ENCODE measurements around the gene WDR64. TPM values are rescaled to one million over a fixed set of nuclear protein-coding genes. Genes with fewer than 3 reads are reported as not detected.

The WDR64 gene
- total RNA-seq, 1 donor from 2014 or later = 0.07 TPM

- H3K4me3 Mint-ChIP-seq (ENCODE audit: low read depth) = no peak overlapping the region
- no peak overlapping the region for H3K27ac Mint-ChIP-seq
- no peak for DNase-seq (ENCODE audit: low spot score, unreplicated experiment)
- no peaks in the 10 kb centered on the region for H3K4me1 Mint-ChIP-seq (ENCODE audit: low read depth)
- H3K27me3 Mint-ChIP-seq = peaks cover 13% of the 10 kb centered on the region
- no peaks in the 10 kb centered on the region for H3K9me3 Mint-ChIP-seq (ENCODE audit: low read depth)
- no peaks in the 10 kb centered on the region for H3K36me3 Mint-ChIP-seq (ENCODE audit: insufficient read depth)
- TF ChIP-seq, protein P1, sequence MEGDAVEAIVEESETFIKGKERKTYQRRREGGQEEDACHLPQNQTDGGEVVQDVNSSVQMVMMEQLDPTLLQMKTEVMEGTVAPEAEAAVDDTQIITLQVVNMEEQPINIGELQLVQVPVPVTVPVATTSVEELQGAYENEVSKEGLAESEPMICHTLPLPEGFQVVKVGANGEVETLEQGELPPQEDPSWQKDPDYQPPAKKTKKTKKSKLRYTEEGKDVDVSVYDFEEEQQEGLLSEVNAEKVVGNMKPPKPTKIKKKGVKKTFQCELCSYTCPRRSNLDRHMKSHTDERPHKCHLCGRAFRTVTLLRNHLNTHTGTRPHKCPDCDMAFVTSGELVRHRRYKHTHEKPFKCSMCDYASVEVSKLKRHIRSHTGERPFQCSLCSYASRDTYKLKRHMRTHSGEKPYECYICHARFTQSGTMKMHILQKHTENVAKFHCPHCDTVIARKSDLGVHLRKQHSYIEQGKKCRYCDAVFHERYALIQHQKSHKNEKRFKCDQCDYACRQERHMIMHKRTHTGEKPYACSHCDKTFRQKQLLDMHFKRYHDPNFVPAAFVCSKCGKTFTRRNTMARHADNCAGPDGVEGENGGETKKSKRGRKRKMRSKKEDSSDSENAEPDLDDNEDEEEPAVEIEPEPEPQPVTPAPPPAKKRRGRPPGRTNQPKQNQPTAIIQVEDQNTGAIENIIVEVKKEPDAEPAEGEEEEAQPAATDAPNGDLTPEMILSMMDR (IDR thresholded peaks at IDR 0.05; ENCODE audit: unreplicated experiment) = no peak
Observed at GRCh38 chr1:241837416-241837815, 185.3 kb downstream of the WDR64 start.

DNA sequence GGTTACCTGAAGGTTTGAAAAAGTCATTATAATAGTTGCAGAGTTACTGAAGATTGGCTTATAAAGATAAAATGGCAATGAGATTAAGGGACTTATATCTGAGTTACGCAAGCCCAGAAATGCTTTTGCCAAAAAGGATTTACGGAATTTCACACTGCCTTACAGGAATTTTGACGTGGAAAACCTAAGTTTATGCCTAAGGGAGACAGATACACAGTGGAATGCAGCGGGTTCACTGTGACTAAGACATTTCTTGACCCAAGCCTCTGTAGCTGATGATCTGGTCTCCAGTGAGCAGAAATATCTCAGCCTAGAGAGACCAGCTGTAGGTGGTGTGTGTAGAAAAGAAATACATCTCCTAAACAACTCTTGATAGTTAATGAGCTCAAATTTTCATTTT, 185.8 kb downstream of the WDR64 start:
- no peaks in the 10 kb centered on the region for H3K36me3 Mint-ChIP-seq (ENCODE audit: insufficient read depth)
- DNase-seq (ENCODE audit: low spot score, unreplicated experiment) = no peak
- H3K4me1 Mint-ChIP-seq (ENCODE audit: low read depth) = no peaks in the 10 kb centered on the region
- TF ChIP-seq, protein P1 (IDR thresholded peaks at IDR 0.05; ENCODE audit: unreplicated experiment) = no peak
- H3K4me3 Mint-ChIP-seq (ENCODE audit: low read depth) = no peak overlapping the region
- H3K9me3 Mint-ChIP-seq (ENCODE audit: low read depth) = no peaks in the 10 kb centered on the region
- peaks cover 14% of the 10 kb centered on the region for H3K27me3 Mint-ChIP-seq
- no peak overlapping the region for H3K27ac Mint-ChIP-seq

DNA sequence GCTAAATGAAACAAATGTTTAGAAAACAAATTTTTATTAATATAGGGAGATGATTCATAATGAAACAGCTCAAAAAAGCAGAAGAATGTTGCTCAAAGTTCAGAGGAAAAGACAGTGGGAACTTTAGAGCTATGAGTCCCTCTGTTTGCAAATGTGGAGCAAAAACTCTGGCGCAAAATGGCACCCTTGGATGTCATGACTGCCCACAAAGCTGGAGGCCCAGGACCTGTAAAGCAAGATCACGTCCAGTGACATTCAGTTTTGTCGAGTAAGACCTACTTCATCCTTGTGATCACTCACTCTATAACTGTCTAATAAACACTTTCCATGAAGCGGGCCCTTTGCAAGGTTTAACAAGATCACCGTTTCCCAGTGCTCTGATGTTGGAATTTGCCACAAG, 186.8 kb downstream of the WDR64 start:
- Mint-ChIP-seq H3K27ac (no peak overlapping the region), H3K4me3 (ENCODE audit: low read depth) (no peak overlapping the region), H3K4me1 (ENCODE audit: low read depth) (no peaks in the 10 kb centered on the region), H3K9me3 (ENCODE audit: low read depth) (no peaks in the 10 kb centered on the region), H3K27me3 (peaks cover 17% of the 10 kb centered on the region), H3K36me3 (ENCODE audit: insufficient read depth) (no peaks in the 10 kb centered on the region)
- no peak for DNase-seq (ENCODE audit: low spot score, unreplicated experiment)
- TF ChIP-seq, protein P1 (IDR thresholded peaks at IDR 0.05; ENCODE audit: unreplicated experiment) = no peak

- no peak for DNase-seq (ENCODE audit: low spot score, unreplicated experiment)
- no peaks in the 10 kb centered on the region for H3K4me1 Mint-ChIP-seq (ENCODE audit: low read depth)
- H3K4me3 Mint-ChIP-seq (ENCODE audit: low read depth) = no peak overlapping the region
- TF ChIP-seq, protein P1 (IDR thresholded peaks at IDR 0.05; ENCODE audit: unreplicated experiment) = no peak
- no peaks in the 10 kb centered on the region for H3K9me3 Mint-ChIP-seq (ENCODE audit: low read depth)
- no peaks in the 10 kb centered on the region for H3K36me3 Mint-ChIP-seq (ENCODE audit: insufficient read depth)
- H3K27ac Mint-ChIP-seq = no peak overlapping the region
- H3K27me3 Mint-ChIP-seq = peaks cover 18% of the 10 kb centered on the region
Observed at GRCh38 chr1:241839369-241839979, 187.4 kb downstream of the WDR64 start.

DNA sequence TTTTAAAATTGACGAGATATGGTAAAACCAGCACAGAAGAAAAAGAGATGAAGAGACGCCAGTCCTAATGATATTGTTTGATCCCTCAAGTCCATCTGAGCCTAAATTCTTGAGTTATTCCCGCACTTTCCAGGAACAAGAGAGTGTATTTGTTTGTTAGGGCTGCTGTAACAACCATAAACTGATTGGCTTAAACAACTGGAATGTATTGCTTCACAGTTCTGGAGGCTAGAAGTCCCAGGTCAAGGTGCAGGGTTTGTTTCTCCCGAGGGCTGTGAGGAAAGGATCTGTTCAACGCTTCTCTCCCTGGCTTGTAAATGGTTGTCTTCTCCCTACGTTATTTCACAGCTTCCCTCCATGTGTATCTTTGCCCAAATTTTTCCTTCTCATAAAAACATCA, 188.1 kb downstream of the WDR64 start:
- TF ChIP-seq, protein P1 (IDR thresholded peaks at IDR 0.05; ENCODE audit: unreplicated experiment) = no peak
- Mint-ChIP-seq H3K36me3 (ENCODE audit: insufficient read depth) (no peaks in the 10 kb centered on the region), H3K9me3 (ENCODE audit: low read depth) (no peaks in the 10 kb centered on the region), H3K4me1 (ENCODE audit: low read depth) (peaks cover 2% of the 10 kb centered on the region), H3K4me3 (ENCODE audit: low read depth) (no peak overlapping the region), H3K27me3 (peaks cover 18% of the 10 kb centered on the region), H3K27ac (no peak overlapping the region)
- DNase-seq (ENCODE audit: low spot score, unreplicated experiment) = no peak

Measured in progenitor cell of endocrine pancreas (in vitro differentiated cells).